KMS-11 (cell line): ENCODE measurements around the gene LACRT.
"Not testable (repeated sequence)": the region's sequence is repeated elsewhere in the genome, so short reads cannot be mapped to it uniquely, and the experiment has no call there.

Source experiments
- H2AFZ ChIP-seq: fragments of 200-600 bp; sonication (generic); 2 replicates; pipeline ENCODE4 v1.6.1; 2016; ENCODE audit warnings: antibody characterized with exemption, mixed run types, low read depth
- H3K27ac ChIP-seq: fragments of 200-600 bp; sonication (generic); 2 replicates; pipeline ENCODE4 v1.6.1; 2016; ENCODE audit warnings: mild to moderate bottlenecking, mixed run types
- H3K27me3 ChIP-seq: fragments of 200-600 bp; sonication (generic); 2 replicates; pipeline ENCODE4 v1.6.1; 2017; ENCODE audit warnings: mild to moderate bottlenecking, low read depth, mixed run types, moderate library complexity; ENCODE audit not compliant: insufficient read depth
- H3K36me3 ChIP-seq: fragments of 200-600 bp; sonication (generic); 2 replicates; pipeline ENCODE4 v1.6.1; 2017; ENCODE audit warnings: mild to moderate bottlenecking, mixed run types; ENCODE audit not compliant: insufficient read depth
- H3K4me1 ChIP-seq: fragments of 200-600 bp; sonication (generic); 2 replicates; pipeline ENCODE4 v1.6.1; 2016; ENCODE audit warnings: mild to moderate bottlenecking, low read depth, mixed run types; ENCODE audit not compliant: poor library complexity, severe bottlenecking
- H3K4me2 ChIP-seq: fragments of 200-600 bp; sonication (generic); 2 replicates; pipeline ENCODE4 v1.7.0; 2016; ENCODE audit warnings: mild to moderate bottlenecking, mixed run types
- H3K4me3 ChIP-seq: fragments of 200-600 bp; sonication (generic); IDR thresholded peaks from 2 replicates; pipeline ENCODE4 v1.6.1; 2017; ENCODE audit warnings: low read depth, low read length, mixed read lengths; ENCODE audit not compliant: insufficient read depth
- H3K79me2 ChIP-seq: fragments of 200-600 bp; sonication (generic); 2 replicates; pipeline ENCODE4 v1.6.1; 2016; ENCODE audit warnings: low read depth, mixed run types; ENCODE audit not compliant: insufficient read depth
- H3K9ac ChIP-seq: fragments of 200-600 bp; sonication (generic); 2 replicates; pipeline ENCODE4 v1.6.1; 2016; ENCODE audit warnings: mild to moderate bottlenecking, mixed run types
- H4K20me1 ChIP-seq: fragments of 200-600 bp; sonication (generic); 2 replicates; pipeline ENCODE4 v1.6.1; 2016; ENCODE audit warnings: mild to moderate bottlenecking, mixed run types; ENCODE audit not compliant: insufficient read depth
- CTCF ChIP-seq: fragments of 200-600 bp; sonication (generic); conservative IDR thresholded peaks from 2 replicates; pipeline ENCODE4 v1.6.1; 2017; ENCODE audit warnings: low read depth, mild to moderate bottlenecking, antibody characterized with exemption, low read length, moderate library complexity, mixed read lengths

LACRT gene

DNA sequence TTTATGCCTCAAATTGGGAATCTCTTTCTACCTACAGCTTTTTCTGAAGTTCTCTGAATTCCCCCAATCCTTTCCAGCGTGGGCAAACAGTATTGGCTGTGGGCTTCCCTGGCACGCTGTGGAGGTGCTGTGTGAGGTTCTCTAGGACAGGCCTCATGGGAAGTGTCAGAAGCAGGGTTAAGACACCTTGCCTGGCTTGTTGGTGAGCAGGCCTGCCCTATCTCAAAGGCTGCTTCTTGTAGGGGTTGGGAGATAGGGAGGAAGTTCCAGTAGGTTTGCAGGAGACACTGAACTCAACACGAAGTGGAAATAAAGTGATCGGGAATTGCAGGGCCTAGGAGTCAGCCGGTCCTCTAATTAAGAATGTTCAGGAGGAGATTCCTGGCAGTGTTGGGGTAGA, 43.4 kb upstream of the LACRT start:
- Histone ChIP-seq H4K20me1 (no peaks in the 10 kb centered on the region), H3K4me1 (no peaks in the 10 kb centered on the region), H3K36me3 (no peaks in the 10 kb centered on the region), H3K9ac (no peak overlapping the region), H3K27ac (no peak overlapping the region), H3K79me2 (no peaks in the 10 kb centered on the region), H3K27me3 (no peaks in the 10 kb centered on the region), H3K4me3 (no peak overlapping the region), H2AFZ (no peak overlapping the region), H3K4me2 (no peak overlapping the region)
- TF ChIP-seq CTCF: no peak

- no peak for TF ChIP-seq CTCF
- H3K4me2 ChIP-seq: no peak overlapping the region
- H3K4me1 ChIP-seq: no peaks in the 10 kb centered on the region
- H3K36me3 ChIP-seq: no peaks in the 10 kb centered on the region
- no peak overlapping the region for H2AFZ ChIP-seq
- no peak overlapping the region for H3K9ac ChIP-seq
- H3K27me3 ChIP-seq: no peaks in the 10 kb centered on the region
- no peaks in the 10 kb centered on the region for H4K20me1 ChIP-seq
- H3K79me2 ChIP-seq: no peaks in the 10 kb centered on the region
- H3K27ac ChIP-seq: no peak overlapping the region
- no peak overlapping the region for H3K4me3 ChIP-seq
Observed at GRCh38 chr12:54667945-54668344, 33.2 kb upstream of the LACRT start.

- H3K9ac ChIP-seq: no peak overlapping the region
- H3K27ac ChIP-seq: no peak overlapping the region
- H3K36me3 ChIP-seq: no peaks in the 10 kb centered on the region
- H3K79me2 ChIP-seq: no peaks in the 10 kb centered on the region
- H2AFZ ChIP-seq: no peak overlapping the region
- no peaks in the 10 kb centered on the region for H3K4me1 ChIP-seq
- TF ChIP-seq CTCF: no peak
- no peak overlapping the region for H3K4me2 ChIP-seq
- H3K4me3 ChIP-seq: no peak overlapping the region
- no peaks in the 10 kb centered on the region for H4K20me1 ChIP-seq
- no peaks in the 10 kb centered on the region for H3K27me3 ChIP-seq
Observed at GRCh38 chr12:54666008-54666407, 31.3 kb upstream of the LACRT start.

- not testable (repeated sequence) for H3K9ac ChIP-seq, H2AFZ ChIP-seq, H3K27ac ChIP-seq, H3K4me1 ChIP-seq, H4K20me1 ChIP-seq, H3K4me2 ChIP-seq, H3K4me3 ChIP-seq, H3K79me2 ChIP-seq, H3K27me3 ChIP-seq, H3K36me3 ChIP-seq
Observed at GRCh38 chr12:54665022-54665635, 30.4 kb upstream of the LACRT start.

GRCh38 chr12:54663603-54664002, 28.9 kb upstream of the LACRT start:
- no peak overlapping the region for H3K27ac ChIP-seq
- no peak overlapping the region for H3K4me3 ChIP-seq
- H3K9ac ChIP-seq: no peak overlapping the region
- no peak overlapping the region for H3K4me2 ChIP-seq
- no peak overlapping the region for H2AFZ ChIP-seq
- H3K79me2 ChIP-seq: no peaks in the 10 kb centered on the region
- no peaks in the 10 kb centered on the region for H3K27me3 ChIP-seq
- no peaks in the 10 kb centered on the region for H3K36me3 ChIP-seq
- TF ChIP-seq CTCF: no peak
- no peaks in the 10 kb centered on the region for H4K20me1 ChIP-seq
- no peaks in the 10 kb centered on the region for H3K4me1 ChIP-seq
